Measurements from ENCODE around the gene STEAP2.

Gene STEAP2

GRCh38 chr7:90266808-90267207 is 55.3 kb downstream of the STEAP2 start:
- DNase-seq (ENCODE audit: low read depth): no peak
- TF ChIP-seq CTCF (IDR thresholded peaks at IDR 0.05; ENCODE audit: low read depth, low read length, missing control alignments): no peak
- no peak overlapping the region for H3K4me3 ChIP-seq (ENCODE audit: low read depth, low read length)

GRCh38 chr7:90267263-90267858 is 55.8 kb downstream of the STEAP2 start:
- TF ChIP-seq CTCF (IDR thresholded peaks at IDR 0.05; ENCODE audit: low read depth, low read length, missing control alignments): no peak

DNA sequence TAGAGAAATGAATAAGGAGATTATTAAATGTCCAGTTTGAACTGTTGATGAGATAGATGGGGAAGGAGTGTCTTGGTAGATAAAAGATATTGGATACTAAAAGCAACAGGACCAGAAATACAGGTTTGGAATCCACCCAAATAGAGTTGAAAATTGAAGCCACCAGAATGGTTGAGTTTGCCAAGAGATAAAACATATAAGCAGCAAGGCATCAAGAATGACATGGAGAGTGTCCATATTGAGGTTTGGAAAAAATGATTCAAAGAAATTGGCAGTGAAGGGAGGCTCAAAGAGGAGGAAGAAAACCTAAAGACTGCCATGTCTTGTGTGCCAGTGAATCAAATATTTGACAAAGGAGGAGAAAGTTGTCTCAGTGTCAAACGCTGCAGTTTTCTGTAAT is 57.6 kb downstream of the STEAP2 start:
- H3K4me3 ChIP-seq (ENCODE audit: low read depth, low read length): no peak overlapping the region
- no peak for DNase-seq (ENCODE audit: low read depth)
- TF ChIP-seq CTCF (IDR thresholded peaks at IDR 0.05; ENCODE audit: low read depth, low read length, missing control alignments): no peak

More at GRCh38 chr7:90267263-90267858, 55.8 kb downstream of the STEAP2 start:
- DNase-seq (ENCODE audit: low read depth): no peak
- no peak overlapping the region for H3K4me3 ChIP-seq (ENCODE audit: low read depth, low read length)

DNA sequence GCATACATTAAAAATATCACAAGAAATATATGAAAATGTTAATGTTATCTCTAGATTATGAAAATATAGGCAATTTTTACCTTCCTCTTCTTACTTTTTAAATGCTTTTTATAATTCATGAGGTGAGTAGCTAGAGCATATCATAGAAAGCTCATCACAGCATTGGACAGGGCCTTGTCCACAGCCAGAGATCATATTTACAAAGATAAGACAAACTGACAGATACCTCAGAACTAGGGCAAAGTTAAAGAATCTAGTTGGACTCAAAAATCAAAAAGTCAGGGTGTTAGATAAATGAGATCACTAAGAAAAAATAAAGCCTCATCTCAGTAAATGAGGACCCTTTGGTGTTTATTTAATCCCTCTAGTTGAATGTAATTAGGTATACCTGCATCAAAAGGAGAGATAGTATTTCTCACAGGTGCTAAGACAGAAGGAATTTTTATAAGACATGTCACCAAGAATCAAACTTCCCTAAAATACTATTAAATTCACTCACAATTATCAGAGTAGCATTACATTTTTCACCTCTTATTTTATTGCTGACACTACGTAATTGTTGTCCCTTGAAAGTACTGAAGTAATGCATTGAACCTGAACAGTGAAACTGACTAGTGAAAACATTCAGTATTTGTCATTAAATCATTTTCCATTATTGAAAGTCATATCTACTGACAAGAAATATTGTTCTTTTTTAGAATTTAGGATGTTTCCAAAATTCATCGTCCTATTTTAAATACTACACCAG is 59.1 kb downstream of the STEAP2 start:
- H3K4me3 ChIP-seq (ENCODE audit: low read depth, low read length): no peak overlapping the region
- TF ChIP-seq CTCF (IDR thresholded peaks at IDR 0.05; ENCODE audit: low read depth, low read length, missing control alignments): no peak
- no peak for DNase-seq (ENCODE audit: low read depth)

DNA sequence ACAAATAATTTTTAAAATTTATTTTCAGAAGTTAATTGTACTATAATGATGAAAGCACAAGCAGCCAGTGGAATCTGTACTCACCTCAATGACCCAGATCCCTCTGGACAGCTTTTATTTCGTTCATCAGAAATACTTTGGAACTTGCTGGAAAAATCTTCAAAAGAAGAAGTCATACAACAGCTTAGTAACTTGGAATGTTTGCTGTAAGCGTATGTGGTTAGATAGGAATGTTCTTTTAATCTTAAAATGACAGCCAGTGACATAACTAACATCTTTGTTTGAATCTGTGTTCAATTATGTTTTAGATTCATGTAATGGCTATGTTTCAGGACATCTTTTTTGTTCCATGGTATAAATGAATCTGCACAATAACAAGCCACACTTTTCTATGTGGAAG is 60.2 kb downstream of the STEAP2 start:
- no peak overlapping the region for H3K4me3 ChIP-seq (ENCODE audit: low read depth, low read length)
- TF ChIP-seq CTCF (IDR thresholded peaks at IDR 0.05; ENCODE audit: low read depth, low read length, missing control alignments): no peak
- DNase-seq (ENCODE audit: low read depth): no peak

DNA sequence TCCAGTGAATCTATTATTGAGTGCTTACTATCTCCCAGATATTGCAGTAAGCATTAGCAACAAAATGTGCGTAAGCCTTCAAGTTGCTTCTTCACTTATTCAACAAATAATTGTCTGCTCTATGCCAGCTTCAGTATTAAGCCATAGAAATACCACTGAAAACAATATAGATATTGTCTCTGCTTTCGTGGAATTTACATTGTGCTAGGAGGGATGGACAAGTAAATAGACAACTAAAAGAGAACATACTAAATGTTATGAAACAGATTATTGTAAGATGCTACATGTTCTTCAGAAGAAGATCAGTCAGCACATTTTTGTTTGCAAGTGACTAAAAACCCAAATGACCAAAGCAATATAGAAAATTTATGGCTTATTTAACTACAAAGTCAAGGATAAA is 60.7 kb downstream of the STEAP2 start:
- no peak overlapping the region for H3K4me3 ChIP-seq (ENCODE audit: low read depth, low read length)
- DNase-seq (ENCODE audit: low read depth): no peak
- no peak for TF ChIP-seq CTCF (IDR thresholded peaks at IDR 0.05; ENCODE audit: low read depth, low read length, missing control alignments)

GRCh38 chr7:90274161-90274560 is 62.6 kb downstream of the STEAP2 start:
- no peak for TF ChIP-seq CTCF (IDR thresholded peaks at IDR 0.05; ENCODE audit: low read depth, low read length, missing control alignments)
- no peak for DNase-seq (ENCODE audit: low read depth)

More at GRCh38 chr7:90274161-90274560, 62.6 kb downstream of the STEAP2 start:
- no peak overlapping the region for H3K4me3 ChIP-seq (ENCODE audit: low read depth, low read length)
